Measurements from ENCODE around the gene SARS2. TPM values are rescaled to one million over a fixed set of nuclear protein-coding genes. Genes with fewer than 3 reads are reported as not detected.

Gene SARS2
- total and polyA plus RNA-seq, 7 donors: 13.3 to 19.8 (median 17.0) TPM

GRCh38 chr19:38879400-38879751 lies 51.2 kb downstream of the SARS2 start:
- DNase-seq (peak in 1 of 2 donors; percentile 53), ATAC-seq (peak in 1 of 4 donors; percentile 15)
- H3K27me3 ChIP-seq (ENCODE audit: insufficient read depth in 3 of 3, low read length in 2 of 3): no peaks in the 10 kb centered on the region
- H3K27ac ChIP-seq: peak overlapping the region; percentile 28
- no peaks in the 10 kb centered on the region for H3K4me1 ChIP-seq
- no peak for TF ChIP-seq CTCF (IDR thresholded peaks at IDR 0.05)
- no peaks in the 10 kb centered on the region for H3K9me3 ChIP-seq
- WGBS, 3 donors: 82 to 85% (median 83%) methylated on average over 8 to 11 of the region's 11 CpGs
- H3K4me3 ChIP-seq: no peak overlapping the region
- peaks cover 0 to 52% of the 10 kb centered on the region in 2 donors for H3K36me3 ChIP-seq (ENCODE audit: insufficient read depth in 1 of 2, low read depth in 1 of 2)
- intact Hi-C loops (cut with DNase I): no loop called here

- peaks cover 0 to 52% of the 10 kb centered on the region in 2 donors for H3K36me3 ChIP-seq (ENCODE audit: insufficient read depth in 1 of 2, low read depth in 1 of 2)
- no peaks in the 10 kb centered on the region for H3K4me1 ChIP-seq
- H3K4me3 ChIP-seq: no peak overlapping the region
Observed at GRCh38 chr19:38878575-38879399, 51.8 kb downstream of the SARS2 start.

GRCh38 chr19:38877781-38878574 lies 52.6 kb downstream of the SARS2 start, which contains the start of gene RINL:
TSS of gene RINL (minus strand) at chr19:38878275. CDS start at chr19:38876742, 1,533 bp downstream.
- intact Hi-C loops (cut with DNase I): no loop called here
- DNase-seq: peak in 1 of 2 donors; percentile 50

More at GRCh38 chr19:38878575-38879399, 51.8 kb downstream of the SARS2 start:
- peak in 1 of 4 donors; percentile 41 for ATAC-seq
- no peaks in the 10 kb centered on the region for H3K27me3 ChIP-seq (ENCODE audit: insufficient read depth in 3 of 3, low read length in 2 of 3)
- intact Hi-C loops (cut with DNase I): no loop called here
- DNase-seq: peak in 1 of 2 donors; percentile 46
- peak overlapping the region; percentile 28 for H3K27ac ChIP-seq
- WGBS, 3 donors: 56 to 64% (median 56%) methylated on average over 13 to 16 of the region's 16 CpGs
- no peak for TF ChIP-seq CTCF (IDR thresholded peaks at IDR 0.05)
- H3K9me3 ChIP-seq: no peaks in the 10 kb centered on the region

More at GRCh38 chr19:38877781-38878574, 52.6 kb downstream of the SARS2 start, which contains the start of gene RINL:
- ATAC-seq: peak in 1 of 4 donors; percentile 21
- no peak for TF ChIP-seq CTCF (IDR thresholded peaks at IDR 0.05)
- WGBS, 3 donors: 45 to 55% (median 50%) methylated on average over 11 of the region's 11 CpGs
- H3K27me3 ChIP-seq (ENCODE audit: insufficient read depth in 3 of 3, low read length in 2 of 3): no peaks in the 10 kb centered on the region
- no peaks in the 10 kb centered on the region for H3K4me1 ChIP-seq
- no peak within 1 kb of the TSS for H3K4me3 ChIP-seq
- H3K27ac ChIP-seq: peak within 1 kb of the TSS; percentile 28
- no peaks in the 10 kb centered on the region for H3K9me3 ChIP-seq
- peaks cover 0 to 44% of the 10 kb centered on the region in 2 donors for H3K36me3 ChIP-seq (ENCODE audit: insufficient read depth in 1 of 2, low read depth in 1 of 2)

Data from psoas muscle (tissue), 8 donors.